Activated gamma-delta T cell treated with anti-CD3 and anti-CD28 coated beads, Interleukin-2, amount 50 U/mL, for 16 hours (primary cell): Measurements from ENCODE around the gene GIT1.
"Not testable (repeated sequence)": the region's sequence is repeated elsewhere in the genome, so short reads cannot be mapped to it uniquely, and the experiment has no call there.

Experiments
- DNase-seq: peaks from one replicate; pipeline ENCODE4 v3.0.0-alpha.2; 2020; ENCODE audit warnings: low read depth

The GIT1 gene

DNA sequence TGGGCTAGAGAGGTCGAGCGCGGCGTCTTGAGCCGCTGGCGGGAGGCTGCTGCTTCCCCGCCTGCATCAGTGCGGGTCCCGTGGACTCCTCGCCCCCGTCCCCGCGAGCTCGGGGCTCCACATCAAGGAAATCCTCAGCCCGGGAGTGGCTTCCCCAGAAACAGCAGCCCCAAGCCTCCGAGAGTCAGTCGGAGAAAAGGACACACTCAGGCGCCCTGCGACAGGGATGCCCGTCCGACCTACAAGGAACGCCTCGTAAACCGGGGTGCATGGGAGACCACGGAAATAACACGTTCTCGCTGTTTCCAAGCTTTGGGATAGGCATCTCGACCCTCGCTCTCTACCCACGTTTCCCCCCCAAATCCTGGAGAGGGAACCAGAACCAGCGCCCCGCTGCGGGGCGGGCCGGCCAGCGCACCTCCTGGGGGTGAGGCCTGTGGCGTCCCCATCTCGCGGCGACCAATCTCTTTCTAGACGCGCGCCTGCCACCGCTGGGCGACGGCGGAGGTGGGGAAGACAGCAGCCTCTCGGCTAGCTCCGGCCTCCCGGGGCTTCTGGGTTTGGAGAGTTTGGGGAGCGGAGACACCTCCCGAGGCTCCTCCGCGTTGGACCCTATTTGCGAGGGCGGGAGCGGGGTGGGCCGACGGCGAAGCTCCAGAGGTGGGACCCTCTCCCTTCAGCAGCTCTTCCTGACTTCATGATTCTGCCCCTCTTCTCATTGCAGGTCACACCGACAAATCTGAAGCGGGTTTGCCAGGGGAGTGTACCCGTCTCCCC, 21.7 kb downstream of the GIT1 start:
- peak; percentile 57 for DNase-seq

DNA sequence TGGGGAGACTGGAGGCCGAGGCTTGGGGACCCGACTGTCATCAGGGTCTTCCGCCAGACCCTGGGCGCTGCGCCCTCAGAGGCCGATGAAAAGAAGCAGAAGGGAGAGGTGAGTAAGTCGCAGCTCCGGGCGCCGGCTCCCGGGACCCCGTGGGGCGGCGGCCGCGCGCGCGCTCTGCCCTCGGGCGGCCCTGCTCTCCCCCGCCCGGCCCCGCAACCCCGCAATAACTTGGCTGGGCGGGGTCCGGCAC, 22.2 kb downstream of the GIT1 start:
- no peak for DNase-seq

DNA sequence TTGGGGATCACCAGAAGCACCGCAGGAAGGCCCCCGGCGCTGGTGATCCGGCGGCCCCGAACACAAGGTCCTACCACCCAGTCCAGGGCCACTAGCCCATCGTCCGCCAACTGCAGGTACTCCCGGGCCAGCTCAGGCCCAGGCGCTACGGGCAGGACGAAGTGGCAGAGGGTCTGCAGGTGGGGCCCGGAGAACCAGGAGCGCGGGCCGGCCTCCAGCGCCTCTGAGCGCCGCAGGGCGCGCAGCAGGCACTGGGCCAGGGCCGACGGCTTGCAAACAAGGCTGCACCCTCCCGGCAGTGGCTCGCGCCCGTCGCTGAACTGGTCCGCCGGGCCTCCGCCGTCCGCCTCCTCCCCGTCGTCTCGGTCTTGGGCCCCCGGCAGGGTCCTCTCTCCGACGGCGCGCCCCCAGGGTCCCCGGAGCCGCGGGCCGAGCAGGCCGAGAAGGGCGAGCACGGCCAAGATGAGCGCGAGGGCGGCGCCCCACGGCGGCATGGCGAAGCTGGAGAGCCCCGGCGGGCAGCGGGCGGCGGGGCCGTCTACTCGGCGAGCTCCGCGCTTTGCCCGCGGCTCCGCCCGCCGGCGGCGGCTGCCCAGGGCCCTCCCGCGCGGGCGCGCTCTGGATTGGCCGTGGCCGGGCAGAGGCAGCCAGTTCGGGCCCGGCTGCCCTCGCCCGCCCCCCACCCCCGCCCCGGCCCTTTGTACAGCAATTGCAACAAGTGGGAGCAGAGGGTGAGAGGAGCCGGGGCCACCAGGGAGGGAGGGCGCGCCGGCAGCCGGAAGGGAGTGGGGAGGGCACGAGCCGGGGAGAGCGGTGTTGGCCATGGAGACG, 22.8 kb downstream of the GIT1 start, which contains the start of gene ABHD15:
TSS of gene ABHD15 (minus strand) at position 565 of the 831 bp plus-strand sequence. CDS start at position 494, 71 bp downstream.
- DNase-seq: no peak

DNA sequence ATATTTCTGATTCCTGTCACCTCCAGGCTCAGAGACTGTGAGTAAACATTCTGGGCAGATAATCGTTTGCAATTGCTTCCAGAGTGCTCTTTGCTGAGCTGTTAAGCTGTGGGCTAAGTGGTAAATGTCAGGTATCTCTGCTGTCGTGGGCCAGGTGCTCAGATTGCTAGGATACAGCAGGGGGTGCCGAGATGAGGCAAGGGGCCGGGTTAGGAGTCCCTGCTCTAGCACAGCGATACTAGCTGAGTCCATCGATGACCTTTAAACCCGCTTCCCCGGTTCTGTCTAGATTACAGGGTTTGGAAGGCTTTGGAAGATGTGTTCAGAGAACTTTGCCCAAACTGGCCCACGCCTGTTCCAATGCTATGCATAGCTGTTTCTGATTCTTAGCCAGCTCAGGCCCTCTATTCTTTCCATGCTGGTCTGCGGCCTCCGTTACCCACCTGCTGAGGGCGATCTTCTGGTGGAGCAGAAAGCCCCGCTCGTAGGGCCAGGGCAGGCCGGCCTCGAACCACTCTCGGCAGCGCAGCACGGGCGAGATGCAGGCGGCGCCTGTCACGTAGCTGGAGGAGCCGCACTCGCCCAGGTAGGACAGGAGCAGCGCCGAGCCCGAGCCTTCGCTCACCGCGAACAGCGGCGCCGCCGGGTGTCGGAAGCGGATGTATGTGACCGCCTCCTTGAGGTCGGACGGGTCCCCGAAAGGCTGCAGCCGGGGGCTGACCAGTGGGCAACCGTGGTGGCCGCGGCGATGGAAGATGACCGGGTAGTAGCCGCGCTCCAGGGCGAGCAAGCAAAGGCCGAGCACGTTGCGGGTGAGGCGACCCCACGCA, 23.6 kb downstream of the GIT1 start:
- no peak for DNase-seq

DNA sequence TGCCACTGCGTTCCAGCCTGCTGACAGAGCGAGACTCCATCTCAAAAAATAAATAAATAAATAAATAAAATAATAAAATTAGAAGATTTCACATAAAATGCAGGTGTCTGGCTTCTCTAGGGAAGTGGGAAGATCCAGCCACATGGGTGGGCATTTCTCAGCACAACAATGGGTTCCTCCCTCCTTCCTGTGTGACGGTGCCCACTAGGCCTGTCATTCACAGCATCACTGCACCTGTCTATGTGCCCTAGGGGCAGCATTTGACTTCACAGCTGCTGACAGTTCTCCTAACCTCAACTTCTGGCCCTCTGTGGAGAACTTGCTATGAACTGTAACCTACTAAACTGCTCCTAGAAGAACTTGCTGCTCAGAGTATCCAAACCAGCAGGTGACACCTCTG, 25.6 kb downstream of the GIT1 start:
- DNase-seq: no peak

DNA sequence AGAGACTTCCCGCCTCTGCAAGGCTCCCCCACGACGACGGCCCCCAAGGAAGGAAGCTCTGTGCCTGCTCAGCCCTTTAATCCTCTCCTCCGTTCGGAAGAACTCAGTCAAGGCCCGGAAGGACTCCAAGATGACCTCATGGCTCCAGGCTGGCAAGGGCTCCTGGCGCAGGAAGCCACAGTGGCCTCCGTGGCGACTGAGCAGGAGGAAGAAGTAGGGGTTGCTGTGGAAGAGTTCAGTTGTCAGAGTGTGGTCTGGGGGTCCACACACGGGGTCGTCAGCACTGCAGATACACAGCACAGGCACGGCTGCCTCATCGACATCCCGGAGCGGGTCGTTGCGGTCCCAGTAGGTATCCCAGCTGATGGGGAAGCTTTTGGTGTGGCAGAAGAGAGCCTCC, 26.8 kb downstream of the GIT1 start:
- DNase-seq: no peak

DNA sequence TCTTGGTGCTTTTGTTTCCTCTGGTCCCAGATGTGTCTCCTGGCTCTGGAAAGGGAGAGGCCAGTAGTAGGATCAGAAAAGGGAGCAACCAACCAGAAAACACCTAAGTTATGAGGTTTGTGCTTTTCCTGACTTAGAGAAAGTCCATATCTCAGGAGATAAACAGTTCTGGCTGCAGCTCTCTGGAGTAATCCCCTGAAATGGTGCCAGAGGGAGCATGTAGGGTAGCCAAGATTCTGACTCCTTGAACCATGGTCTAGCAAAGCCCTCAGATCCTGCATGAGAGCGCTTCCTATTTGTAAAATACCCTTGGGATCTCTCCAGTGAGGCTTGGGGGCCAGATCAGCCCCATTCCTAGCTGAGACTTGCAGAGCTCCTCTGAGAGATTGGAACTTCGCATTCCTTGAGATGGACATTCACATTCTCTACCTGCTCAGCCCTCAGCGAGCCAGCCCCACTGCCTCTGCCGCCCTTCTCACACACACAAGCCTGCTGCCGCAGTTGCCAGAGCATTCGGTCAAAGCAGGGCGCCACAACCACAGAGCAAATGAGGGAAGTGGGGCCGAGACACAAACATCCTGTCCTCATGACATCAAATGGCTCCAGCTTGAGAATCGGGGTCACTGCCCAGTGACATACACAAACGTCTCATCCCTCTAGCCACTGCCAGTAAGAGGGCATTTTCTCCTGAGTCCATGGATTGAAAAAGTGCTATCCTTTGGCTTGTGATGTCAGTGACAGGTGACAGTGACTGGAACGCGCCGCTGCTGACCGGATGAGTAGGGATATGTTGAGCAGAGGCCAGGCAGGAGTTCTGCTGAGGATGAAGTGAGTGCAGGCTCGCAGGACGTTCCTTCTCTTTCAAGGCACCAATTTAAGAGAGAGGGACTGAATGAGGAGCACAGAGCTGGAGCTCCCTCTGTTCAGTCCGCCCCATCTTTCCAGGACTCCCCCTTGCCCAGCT, 27.6 kb downstream of the GIT1 start:
- no peak for DNase-seq

DNA sequence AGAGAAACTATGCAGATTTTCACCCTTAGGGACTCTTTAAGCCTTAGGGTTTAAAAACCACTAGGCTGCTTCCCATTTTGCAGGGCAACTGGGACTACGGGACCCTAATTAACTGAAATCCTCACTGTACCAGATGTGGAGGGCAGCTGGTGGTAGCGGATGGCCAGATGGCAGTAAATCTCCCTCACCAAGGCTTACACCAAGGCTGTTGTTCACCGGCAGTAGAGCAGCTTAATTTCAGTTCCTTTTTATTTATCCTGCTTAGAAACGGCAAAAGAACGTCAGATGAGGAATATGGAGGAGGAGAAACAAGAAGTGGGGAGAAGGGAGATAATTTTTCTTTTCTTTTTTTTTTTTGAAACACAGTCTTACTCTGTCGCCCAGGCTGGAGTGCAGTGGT, 29.1 kb downstream of the GIT1 start:
- DNase-seq: no peak

DNA sequence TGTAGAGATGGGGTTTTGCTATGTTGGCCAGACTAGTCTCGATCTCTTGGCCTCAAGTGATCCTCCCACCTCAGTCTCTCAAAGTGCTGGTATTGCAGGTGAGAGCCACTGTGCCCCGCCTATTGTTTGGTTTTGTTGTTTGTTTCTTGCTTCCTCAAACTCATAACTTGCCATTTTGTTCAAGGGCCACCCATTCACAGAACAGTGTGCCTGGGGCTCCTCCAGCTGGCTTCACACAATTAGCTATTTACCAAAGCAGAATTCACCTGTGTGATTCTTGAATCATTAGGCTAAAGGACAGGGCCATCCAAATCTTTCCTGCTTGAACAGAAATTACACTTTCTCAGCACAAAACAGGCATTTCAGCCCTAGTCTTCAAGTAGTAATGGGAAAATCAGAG, 29.8 kb downstream of the GIT1 start:
- no peak for DNase-seq

DNA sequence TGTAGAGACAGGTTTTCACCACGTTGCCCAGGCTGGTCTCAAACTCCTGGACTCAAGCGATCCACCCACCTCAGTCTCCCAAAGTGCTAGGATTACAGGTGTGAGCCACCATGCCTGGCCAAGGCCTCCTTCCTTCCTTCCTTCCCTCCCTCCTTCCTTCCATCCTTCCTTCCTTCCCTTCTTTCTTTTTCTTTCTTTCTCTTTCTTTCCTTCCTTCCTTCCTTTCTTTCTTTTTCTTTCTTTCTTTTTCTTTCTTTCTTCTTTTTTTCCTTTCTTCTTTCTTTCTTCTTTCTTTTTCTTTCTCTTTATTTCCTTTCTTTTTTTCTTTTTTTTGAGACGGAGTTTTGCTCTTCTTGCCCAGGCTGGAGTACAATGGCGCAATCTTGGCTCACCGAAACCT, 31.3 kb downstream of the GIT1 start:
- not testable (repeated sequence) for DNase-seq

DNA sequence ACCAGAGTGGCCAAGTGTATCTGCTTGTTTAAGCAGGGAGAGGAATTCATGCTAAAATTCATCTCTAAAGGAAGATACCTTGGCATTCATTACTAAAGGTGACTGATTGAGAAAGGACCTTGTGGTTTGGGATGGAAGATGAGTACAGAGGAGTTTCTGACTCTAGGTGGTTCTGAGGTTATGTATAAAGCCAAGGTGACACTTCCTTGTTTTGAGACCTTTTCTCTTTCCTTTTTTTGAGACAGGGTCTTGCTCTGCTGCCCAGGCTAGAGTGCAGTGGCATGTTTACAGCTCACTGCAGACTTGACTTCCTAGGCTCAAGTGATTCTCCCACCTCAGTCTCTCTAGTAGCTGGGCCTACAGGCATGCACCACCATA, 31.7 kb downstream of the GIT1 start:
- DNase-seq: no peak

DNA sequence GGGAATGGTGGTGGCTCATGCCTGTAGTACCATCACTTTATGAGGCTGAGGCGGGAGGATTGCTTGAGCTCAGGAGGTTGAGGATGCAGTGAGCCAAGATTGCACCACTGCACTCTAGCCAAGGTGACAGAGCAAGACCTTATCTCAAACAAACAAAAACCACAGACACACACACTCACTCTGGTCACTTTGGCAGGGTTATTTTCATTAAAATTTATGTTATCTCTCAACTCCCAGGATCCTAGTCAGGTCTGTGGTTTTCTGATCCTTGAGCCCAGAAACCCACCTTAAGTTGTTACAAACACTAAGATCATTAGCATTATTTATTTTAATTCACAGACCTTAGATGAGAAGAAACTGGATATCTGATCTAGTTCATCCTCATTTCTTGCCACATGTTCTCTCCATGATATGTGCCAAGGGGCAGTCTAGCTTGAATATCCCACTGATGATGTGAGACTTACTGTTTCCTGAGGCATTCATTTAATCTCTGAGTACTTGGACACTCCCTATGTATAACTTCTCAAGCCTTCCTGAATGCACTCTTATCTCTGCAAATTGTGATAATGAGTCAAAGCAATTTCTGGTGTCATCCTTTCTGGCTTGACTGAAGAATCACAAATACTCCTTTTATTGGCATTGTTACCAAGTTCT, 32.2 kb downstream of the GIT1 start:
- DNase-seq: no peak

DNA sequence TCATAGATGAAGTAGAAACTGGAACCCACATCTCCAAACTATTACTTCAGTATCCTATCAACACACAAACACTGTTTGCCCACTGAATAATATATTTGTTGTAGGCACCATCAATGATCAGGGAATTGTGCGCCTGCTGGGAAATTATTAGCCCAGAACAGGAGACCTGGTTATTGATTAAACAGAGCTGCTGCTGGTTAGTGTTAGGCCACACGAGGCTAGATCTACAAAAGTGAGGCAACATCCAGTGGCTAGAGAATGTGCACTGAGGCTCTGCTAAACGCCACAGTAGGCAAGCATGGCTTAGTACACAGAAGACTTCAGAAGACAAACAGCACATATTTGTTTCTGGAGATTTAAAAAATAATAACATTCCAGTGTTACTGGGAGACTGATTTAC, 33.6 kb downstream of the GIT1 start:
- no peak for DNase-seq

DNA sequence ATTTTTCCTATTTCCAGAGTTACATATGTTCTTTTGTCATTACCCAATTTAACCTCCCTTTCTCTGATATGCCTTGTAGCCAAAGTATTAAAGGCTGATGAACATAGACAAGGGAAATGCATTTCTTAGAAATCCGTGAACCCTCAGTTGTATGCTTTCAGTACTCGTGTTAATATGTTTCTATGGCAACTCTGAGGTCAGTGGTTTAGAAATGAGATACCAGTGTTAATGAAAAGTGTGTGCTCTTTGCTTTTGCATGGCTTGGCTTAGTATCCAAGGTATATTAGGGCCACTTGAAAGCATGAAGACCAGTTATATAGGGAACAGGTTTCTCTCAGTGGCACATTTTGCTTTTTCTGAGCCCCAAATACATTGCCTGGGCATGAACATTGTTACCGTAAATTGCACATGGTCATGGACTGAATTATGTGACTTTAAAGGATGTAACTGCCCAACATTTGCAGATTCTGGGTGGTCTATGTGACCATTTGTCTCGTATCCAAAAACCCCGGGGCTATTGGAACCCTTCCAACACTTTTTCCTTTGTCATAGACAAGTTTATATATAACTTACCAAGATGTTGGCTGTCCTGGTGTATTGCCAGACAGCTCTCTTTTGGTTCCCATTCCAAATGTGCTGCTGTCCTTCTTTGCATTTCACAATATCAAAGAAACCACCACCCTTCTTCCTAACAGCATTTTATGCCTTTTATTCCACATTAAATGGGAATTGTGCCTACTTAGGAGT, 40.1 kb downstream of the GIT1 start:
- DNase-seq: no peak

DNA sequence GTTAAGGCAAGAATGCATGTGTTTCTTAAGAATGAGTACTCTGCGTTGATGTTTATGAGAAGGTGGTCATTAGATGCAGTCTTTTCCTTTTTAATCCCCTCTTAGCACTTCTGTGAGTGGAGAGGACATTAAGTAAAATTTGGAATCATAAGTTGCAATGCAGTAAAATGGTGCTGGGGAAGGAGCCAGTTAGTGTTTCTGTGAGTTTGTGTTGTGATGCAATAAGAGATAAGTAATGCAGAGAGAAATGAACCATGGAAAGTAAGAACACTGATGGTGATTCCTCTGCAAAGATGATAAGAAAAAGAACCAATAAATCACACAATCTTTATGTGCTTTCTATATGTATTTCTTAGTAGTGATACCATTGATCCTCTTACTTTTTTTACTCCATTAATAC, 42.6 kb downstream of the GIT1 start:
- no peak for DNase-seq

DNA sequence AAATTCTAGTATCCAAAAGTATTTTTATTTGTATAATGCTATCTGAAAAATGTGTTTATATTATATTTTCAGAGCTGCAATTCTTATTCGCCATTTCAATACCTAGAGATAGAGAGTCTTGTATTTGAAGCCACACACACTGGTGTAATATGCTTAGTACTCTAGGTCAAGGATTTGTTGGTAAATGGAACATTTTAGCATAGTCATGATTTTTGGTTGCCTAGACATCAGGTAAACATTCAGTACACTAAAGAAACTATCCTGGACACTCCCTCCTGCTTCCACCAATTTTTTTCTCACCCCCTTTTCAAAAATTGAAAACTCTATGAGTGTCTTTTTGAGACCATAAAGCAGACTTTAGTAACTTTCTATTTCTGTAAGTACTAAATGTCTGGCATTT, 43.4 kb downstream of the GIT1 start:
- DNase-seq: no peak

DNA sequence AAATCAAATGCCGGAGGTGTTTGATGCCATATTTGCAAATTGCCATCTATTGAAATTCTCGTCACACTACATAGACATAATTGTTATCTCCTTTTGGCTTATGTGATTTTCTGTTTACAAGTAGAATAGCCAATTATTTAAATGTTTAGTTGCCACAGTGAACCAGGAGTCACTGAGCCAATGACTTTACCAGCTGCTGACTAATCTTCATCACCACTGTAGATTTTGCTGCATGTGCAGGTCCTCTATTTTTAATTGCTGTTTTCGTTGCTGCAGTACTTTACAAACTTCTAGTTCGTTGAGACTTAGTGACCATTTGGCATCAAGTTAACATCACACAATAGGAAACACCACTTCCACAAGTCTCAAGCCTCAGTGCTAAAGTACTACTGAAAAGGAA, 45.4 kb downstream of the GIT1 start:
- DNase-seq: no peak

DNA sequence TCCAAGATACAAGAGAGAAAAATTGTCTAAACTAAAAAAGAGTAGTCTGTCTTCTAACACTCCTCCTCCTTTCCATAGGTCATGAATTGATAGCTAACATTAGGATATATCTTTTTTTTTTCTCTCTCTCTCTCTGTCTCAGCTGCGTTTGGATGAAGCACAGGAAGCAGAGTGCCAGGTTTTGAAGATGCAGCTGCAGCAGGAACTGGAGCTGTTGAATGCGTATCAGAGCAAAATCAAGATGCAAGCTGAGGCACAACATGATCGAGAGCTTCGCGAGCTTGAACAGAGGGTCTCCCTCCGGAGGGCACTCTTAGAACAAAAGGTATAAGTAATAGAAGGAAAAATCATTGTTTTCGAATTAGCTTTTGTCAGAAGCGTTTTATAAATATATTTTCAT, 55.5 kb downstream of the GIT1 start:
- DNase-seq: no peak

DNA sequence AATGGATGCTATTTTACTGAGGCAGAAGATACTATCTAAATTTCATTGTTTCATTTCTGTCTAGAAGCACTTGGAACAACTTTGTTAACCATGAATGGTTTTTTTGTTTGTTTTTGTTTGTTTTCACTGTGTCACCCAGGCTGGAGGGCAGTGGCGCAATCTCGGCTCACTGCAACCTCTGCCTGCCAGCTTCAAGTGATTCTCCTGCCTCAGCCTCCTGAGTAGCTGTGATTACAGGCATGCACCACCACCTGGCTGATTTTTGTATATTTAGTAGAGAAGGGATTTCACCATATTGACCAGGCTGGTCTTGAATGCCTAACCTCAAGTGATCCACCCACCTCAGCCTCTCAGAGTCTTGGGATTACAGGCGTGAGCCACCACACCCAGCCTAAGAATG, 63.1 kb downstream of the GIT1 start:
- no peak for DNase-seq

DNA sequence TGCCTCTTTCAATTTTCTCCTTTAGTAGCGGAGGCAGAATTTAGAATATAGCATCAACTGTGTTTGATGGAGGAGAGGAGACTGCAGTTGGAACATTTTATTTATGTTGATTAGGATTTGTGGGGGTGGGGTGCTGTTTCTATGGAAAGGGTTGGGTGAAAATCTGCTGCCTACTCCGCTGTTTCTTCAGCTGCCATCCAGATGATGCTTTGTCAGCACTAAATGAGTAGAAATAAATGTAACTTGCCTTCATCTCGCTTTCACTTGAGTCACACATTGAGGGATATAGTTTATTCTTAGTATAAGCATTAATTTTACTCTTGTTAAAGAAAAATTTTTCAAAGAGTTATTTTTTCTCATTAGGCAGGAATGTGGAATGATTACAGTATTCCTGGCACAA, 64.8 kb downstream of the GIT1 start:
- DNase-seq: no peak
